HCT116 (cell line): ENCODE data around the gene CLEC3B.

Experiments used
- CTCF ChIP-seq, 3 experiments: fragments of 200-600 bp in 1 of 3; sonication (generic) in 1 of 3; IDR thresholded peaks in 2 of 3; conservative IDR thresholded peaks in 1 of 3; 2 replicates each; pipeline ENCODE4 v1.5.1; 2012 to 2017; ENCODE audit warnings: low read depth in 2 of 3, low read length in 2 of 3, antibody characterized with exemption in 1 of 3, borderline replicate concordance in 1 of 3, control low read depth in 1 of 3, mild to moderate bottlenecking in 1 of 3, mixed read lengths in 1 of 3, mixed run types in 1 of 3, moderate library complexity in 1 of 3; ENCODE audit not compliant: insufficient read depth in 1 of 3
- POLR2A ChIP-seq: IDR thresholded peaks from 2 replicates; pipeline ENCODE4 v1.7.0; 2011; ENCODE audit warnings: borderline replicate concordance; ENCODE audit not compliant: insufficient read depth, insufficient read length; ENCODE audit errors: extremely low read depth

- no peak for TF ChIP-seq CTCF (IDR thresholded peaks at IDR 0.05 in 2 of 3, conservative IDR thresholded peaks at IDR 0.05 in 1 of 3; ENCODE audit: borderline replicate concordance in 1 of 3, insufficient read depth in 1 of 3, low read depth in 2 of 3, low read length in 2 of 3)
- no peak for TF ChIP-seq POLR2A
Measured at GRCh38 chr3:45075821-45076625, 49.9 kb downstream of the CLEC3B start.
